HCT116 (cell line): Measurements from ENCODE around the gene DCHS2. TPM values are rescaled to one million over a fixed set of nuclear protein-coding genes. Genes with fewer than 3 reads are reported as not detected.

Experiments used
- ATAC-seq: fragments of 200-7000 bp; cut with Tn5 transposase; 2 replicates; pipeline ENCODE4 v1.9.1; 2020; ENCODE audit warnings: mild to moderate bottlenecking, moderate library complexity
- BruUV-seq: library from RNA; stranded (reverse); fragments of 400-500 nt; replicated peaks from 2 replicates; lab custom pipeline; 2021; lab: Mats Ljungman, UMichigan
- CTCF ChIA-PET: fragments of 300-600 bp; sonication (Branson Sonifier 250); formaldehyde crosslinking; loops from one replicate; lab custom pipeline; 2021; ENCODE audit warnings: antibody characterized with exemption; lab: Charles Lee
- POLR2A ChIA-PET: fragments of 300-600, 350-600 bp; sonication (Branson Sonifier 250); formaldehyde crosslinking; loops from one replicate; lab custom pipeline; 2021; ENCODE audit warnings: antibody characterized with exemption; lab: Charles Lee
- RAD21 ChIA-PET, 2 experiments: fragments of 300-600 bp; sonication (Branson Sonifier 250); formaldehyde crosslinking; loops; one replicate each; lab custom pipeline; 2023; ENCODE audit warnings: low total read pairs in 2 of 2; ENCODE audit not compliant: uncharacterized antibody in 2 of 2, unreplicated experiment in 2 of 2, low non-redundant PET in 1 of 2; lab: Charles Lee
- DNase-seq: peaks from one replicate; pipeline ENCODE4 v3.0.0-alpha.2; 2010; ENCODE audit warnings: low read depth, low spot score
- H2AFZ ChIP-seq: fragments of 200-600 bp; shearing (Covaris generic), sonication (generic); 2 replicates; pipeline ENCODE4 v1.6.1; 2017; ENCODE audit warnings: low read depth, mixed run types, mixed read lengths, antibody characterized with exemption, low read length; ENCODE audit not compliant: poor library complexity, severe bottlenecking
- H3K27ac ChIP-seq: 2 replicates; pipeline ENCODE4 v1.5.1; 2012; ENCODE audit warnings: low read depth, low read length
- H3K27me3 ChIP-seq: fragments of 200-600 bp; sonication (generic); 2 replicates; pipeline ENCODE4 v1.6.1; 2016; ENCODE audit warnings: mixed run types, low read length, mixed read lengths; ENCODE audit not compliant: insufficient read depth
- H3K36me3 ChIP-seq, 2 experiments: fragments of 200-500 bp in 1 of 2; fragments of 200-600 bp in 1 of 2; sonication (Bioruptor generic) in 1 of 2; sonication (generic) in 1 of 2; 2 replicates each; pipeline versions ENCODE4 v1.5.1 to v1.6.1; 2014 to 2016; ENCODE audit warnings: low read length in 2 of 2, inconsistent platforms in 1 of 2, mixed read lengths in 1 of 2, mixed run types in 1 of 2; ENCODE audit not compliant: insufficient read depth in 2 of 2, control insufficient read depth in 1 of 2
- H3K4me1 ChIP-seq, 2 experiments: fragments of 200-600 bp in 1 of 2; sonication (generic) in 1 of 2; 2 replicates each; pipeline versions ENCODE4 v1.5.1 to v1.6.1; 2012 to 2017; ENCODE audit warnings: low read length in 2 of 2, inconsistent platforms in 1 of 2, mild to moderate bottlenecking in 1 of 2, mixed read lengths in 1 of 2, mixed run types in 1 of 2, moderate library complexity in 1 of 2; ENCODE audit not compliant: insufficient read depth in 2 of 2, control insufficient read depth in 1 of 2
- H3K4me2 ChIP-seq: fragments of 200-600 bp; sonication (generic); 2 replicates; pipeline ENCODE4 v1.6.1; 2017; ENCODE audit warnings: mixed run types, low read length, mixed read lengths
- H3K4me3 ChIP-seq, 2 experiments: fragments of 200-600 bp in 1 of 2; sonication (generic) in 1 of 2; replicated peaks in 1 of 2; 2 replicates each; pipeline ENCODE4 v1.5.1; 2011 to 2016; ENCODE audit warnings: low read length in 2 of 2, control low read depth in 1 of 2, low read depth in 1 of 2, mild to moderate bottlenecking in 1 of 2, mixed read lengths in 1 of 2, mixed run types in 1 of 2
- H3K79me2 ChIP-seq: fragments of 200-600 bp; sonication (generic); 2 replicates; pipeline ENCODE4 v1.6.1; 2017; ENCODE audit warnings: mild to moderate bottlenecking, mixed run types, low read length, moderate library complexity, mixed read lengths; ENCODE audit not compliant: insufficient read depth
- H3K9ac ChIP-seq: fragments of 200-600 bp; sonication (generic); 2 replicates; pipeline ENCODE4 v1.6.1; 2016; ENCODE audit warnings: low read length, mixed read lengths
- H3K9me2 ChIP-seq: fragments of 200-600 bp; sonication (generic), shearing (Covaris generic); 2 replicates; pipeline ENCODE4 v1.6.1; 2017; ENCODE audit warnings: mixed run types, mild to moderate bottlenecking, moderate library complexity; ENCODE audit not compliant: insufficient read depth
- H3K9me3 ChIP-seq, 2 experiments: fragments of 200-500 bp in 1 of 2; fragments of 200-600 bp in 1 of 2; sonication (Bioruptor generic) in 1 of 2; sonication (generic) in 1 of 2; 2 replicates each; pipeline ENCODE4 v1.6.1; 2014 to 2017; ENCODE audit warnings: low read length in 2 of 2, mixed read lengths in 2 of 2, inconsistent platforms in 1 of 2, low read depth in 1 of 2, mild to moderate bottlenecking in 1 of 2, mixed run types in 1 of 2, moderate library complexity in 1 of 2; ENCODE audit not compliant: control insufficient read depth in 1 of 2, insufficient read depth in 1 of 2
- H4K20me1 ChIP-seq: fragments of 200-600 bp; sonication (generic), shearing (Covaris generic); 2 replicates; pipeline ENCODE4 v1.6.1; 2017; ENCODE audit warnings: mixed run types, mild to moderate bottlenecking, moderate library complexity; ENCODE audit not compliant: insufficient read depth
- ATF3 ChIP-seq: IDR thresholded peaks from 2 replicates; pipeline ENCODE4 v1.6.1; 2012
- CEBPB ChIP-seq: IDR thresholded peaks from 2 replicates; pipeline ENCODE4 v1.6.1; 2012; ENCODE audit warnings: low read depth
- EGR1 ChIP-seq: IDR thresholded peaks from 2 replicates; pipeline ENCODE4 v1.6.1; 2012; ENCODE audit warnings: low read depth
- MAX ChIP-seq: IDR thresholded peaks from 2 replicates; pipeline ENCODE4 v1.6.1; 2012
- POLR2A ChIP-seq: IDR thresholded peaks from 2 replicates; pipeline ENCODE4 v1.7.0; 2011; ENCODE audit warnings: borderline replicate concordance; ENCODE audit not compliant: insufficient read depth, insufficient read length; ENCODE audit errors: extremely low read depth
- REST ChIP-seq: IDR thresholded peaks from 2 replicates; pipeline ENCODE4 v1.6.1; 2012; ENCODE audit warnings: low read depth
- SIN3A ChIP-seq: IDR thresholded peaks from 2 replicates; pipeline ENCODE4 v1.6.1; 2012; ENCODE audit warnings: low read depth
- SRF ChIP-seq: IDR thresholded peaks from 2 replicates; pipeline ENCODE4 v1.6.1; 2012; ENCODE audit warnings: low read depth
- ZBTB33 ChIP-seq: IDR thresholded peaks from 2 replicates; pipeline ENCODE4 v1.6.1; 2011; ENCODE audit warnings: mild to moderate bottlenecking, low read length, moderate library complexity; ENCODE audit not compliant: insufficient replicate concordance; ENCODE audit errors: extremely low read depth
- intact Hi-C: fragments of 100-400 bp; cut with micrococcal nuclease; formaldehyde crosslinking; loops from 2 replicates; pipeline ENCODE4 v1.10.0; 2022
- total RNA-seq: library from RNA; stranded (reverse); gene quantifications from one replicate; pipeline ENCODE4 v1.2.1, GENCODE V29; 2021; ENCODE audit not compliant: unreplicated experiment

DCHS2 gene
- total RNA-seq, 1 experiment from 2014 or later: 0.05 TPM

- H3K9me3 ChIP-seq: no peaks in the 10 kb centered on the region
- no peaks in the 10 kb centered on the region for H3K9me2 ChIP-seq
- DNase-seq (no peak), ATAC-seq (no peak)
- intact Hi-C loops: no loop called here
- no peaks in the 10 kb centered on the region for H3K36me3 ChIP-seq
- CTCF ChIA-PET: no interaction called here
- no TSS peak for BruUV-seq
- no peak overlapping the region for H2AFZ ChIP-seq
- H3K4me2 ChIP-seq: no peak overlapping the region
- TF ChIP-seq ZBTB33: no peak
- no peak for TF ChIP-seq SRF
- TF ChIP-seq POLR2A: no peak
- TF ChIP-seq SIN3A: no peak
- no peak for TF ChIP-seq ATF3
- no peak for TF ChIP-seq MAX
- no peak for TF ChIP-seq EGR1
- TF ChIP-seq REST: no peak
- no peak for TF ChIP-seq CEBPB
- no peaks in the 10 kb centered on the region for H3K27me3 ChIP-seq
- H3K4me1 ChIP-seq: no peaks in the 10 kb centered on the region
- H3K79me2 ChIP-seq: no peaks in the 10 kb centered on the region
- no peak overlapping the region for H3K4me3 ChIP-seq
- RAD21 ChIA-PET: no interaction called here
- no peaks in the 10 kb centered on the region for H4K20me1 ChIP-seq
- H3K9ac ChIP-seq: no peak overlapping the region
- H3K27ac ChIP-seq: no peak overlapping the region
- POLR2A ChIA-PET: no interaction called here
Measured at GRCh38 chr4:154441982-154442381, 49.6 kb downstream of the DCHS2 start.
